ENCODE results near the gene RFFL.

- TF ChIP-seq CTCF (IDR thresholded peaks at IDR 0.05; ENCODE audit: low read length) (no peak), EZH2 (IDR thresholded peaks at IDR 0.05; ENCODE audit: borderline replicate concordance, low read length) (no peak)
These were observed 6.1 kb downstream of the RFFL start for GRCh38 chr17:35057332-35057915.
